ENCODE measurements around the gene RFC3. TPM values are rescaled to one million over a fixed set of nuclear protein-coding genes. Genes with fewer than 3 reads are reported as not detected.
A peak's percentile ranks its signal among the peaks of the same experiment; 100 is the strongest.
"Not testable (repeated sequence)": the region's sequence is repeated elsewhere in the genome, so short reads cannot be mapped to it uniquely, and the experiment has no call there.

The RFC3 gene
- 10 to 100 TPM in 1 of 6 donors, 1 to 10 TPM in 5; 6.7 to 10.9 (median 8.0) TPM for polyA plus RNA-seq (ENCODE audit: low read depth in 6 of 6)

- no peaks in the 10 kb centered on the region for H3K9me3 Mint-ChIP-seq
- DNase-seq (peak; percentile 84), ATAC-seq (ENCODE audit: low read depth in 2 of 2) (peak; percentile 94 to 95)
- peak within 1 kb of the TSS; percentile 93 to 98 (median 96) for H3K4me3 Mint-ChIP-seq
- peaks cover 4 to 8% of the 10 kb centered on the region in 2 donors for H3K36me3 Mint-ChIP-seq
- H3K27ac Mint-ChIP-seq, result peak within 1 kb of the TSS; percentile 90 to 98 (median 96)
- H3K4me1 Mint-ChIP-seq, result peaks cover 12 to 21% (median 14%) of the 10 kb centered on the region in 3 donors
- H3K27me3 Mint-ChIP-seq, result peaks cover 0 to 10% (median 0%) of the 10 kb centered on the region in 3 donors
These were observed at the start of gene RFC3 for GRCh38 chr13:33817901-33818706. Gene RFC3 (plus strand): TSS chr13:33818149. CDS start chr13:33818179, 30 bp downstream.

- no peaks in the 10 kb centered on the region for H3K36me3 Mint-ChIP-seq
- no peak for ATAC-seq (ENCODE audit: low read depth in 2 of 2)
- no peaks in the 10 kb centered on the region for H3K4me1 Mint-ChIP-seq
- H3K27ac Mint-ChIP-seq, result no peak overlapping the region
- DNase-seq, result no peak
- H3K27me3 Mint-ChIP-seq, result peaks cover 5 to 17% (median 10%) of the 10 kb centered on the region in 3 donors
- H3K4me3 Mint-ChIP-seq, result no peak overlapping the region
- H3K9me3 Mint-ChIP-seq, result peaks cover 0 to 5% (median 0%) of the 10 kb centered on the region in 7 donors
These were observed 46.7 kb upstream of the RFC3 start for GRCh38 chr13:33771296-33771695.

GRCh38 chr13:33773790-33774462 lies 44.0 kb upstream of the RFC3 start:
- H3K27ac Mint-ChIP-seq, result no peak overlapping the region
- no peak overlapping the region for H3K4me3 Mint-ChIP-seq
- peaks cover 0 to 7% (median 5%) of the 10 kb centered on the region in 3 donors for H3K27me3 Mint-ChIP-seq
- H3K4me1 Mint-ChIP-seq, result no peaks in the 10 kb centered on the region
- H3K9me3 Mint-ChIP-seq, result no peaks in the 10 kb centered on the region
- ATAC-seq (ENCODE audit: low read depth in 2 of 2) (no peak), DNase-seq (no peak)
- H3K36me3 Mint-ChIP-seq, result no peaks in the 10 kb centered on the region

GRCh38 chr13:33775339-33776108 lies 42.4 kb upstream of the RFC3 start:
- ATAC-seq (ENCODE audit: low read depth in 2 of 2) (no peak), DNase-seq (no peak)
- peaks cover 0 to under 1% (median 0%) of the 10 kb centered on the region in 7 donors for H3K9me3 Mint-ChIP-seq
- peak overlapping the region in 1 of 6 donors; percentile 23 for H3K27ac Mint-ChIP-seq
- peaks cover 0 to 9% (median 7%) of the 10 kb centered on the region in 3 donors for H3K27me3 Mint-ChIP-seq
- no peak overlapping the region for H3K4me3 Mint-ChIP-seq
- no peaks in the 10 kb centered on the region for H3K4me1 Mint-ChIP-seq
- H3K36me3 Mint-ChIP-seq, result no peaks in the 10 kb centered on the region

DNA sequence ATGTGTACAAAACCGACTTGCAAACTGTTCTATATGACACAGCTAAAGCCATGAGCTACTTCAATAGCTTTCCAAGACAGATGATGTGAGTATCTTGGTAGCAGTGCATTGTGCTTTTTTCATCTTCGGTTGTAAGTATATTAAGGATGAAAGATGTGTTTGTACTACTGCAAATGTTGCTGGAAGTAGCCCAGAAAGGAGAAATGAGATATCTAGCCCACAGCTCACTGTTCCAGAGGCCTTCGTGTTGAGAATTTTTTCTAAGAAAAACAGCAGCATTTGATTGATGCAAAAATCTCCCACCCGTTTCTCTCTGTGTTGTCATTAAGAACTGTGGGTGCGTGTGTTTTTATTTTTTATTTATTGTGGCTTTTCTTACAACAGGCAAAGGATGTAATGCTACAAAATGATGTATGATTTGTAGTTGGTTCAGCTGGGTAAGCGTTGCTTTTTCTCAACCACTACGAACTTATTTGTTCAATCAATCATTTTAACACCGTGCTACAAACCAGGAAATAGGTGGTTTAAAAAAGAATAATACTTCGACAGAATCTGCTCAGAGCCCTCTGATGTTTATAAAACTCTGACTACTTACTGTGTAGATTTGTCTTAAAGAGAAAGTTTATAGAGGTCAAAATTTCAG lies 41.6 kb upstream of the RFC3 start:
- Mint-ChIP-seq H3K36me3 (no peaks in the 10 kb centered on the region), H3K9me3 (peaks cover 0 to 3% (median 1%) of the 10 kb centered on the region in 7 donors), H3K27ac (no peak overlapping the region), H3K4me3 (no peak overlapping the region), H3K27me3 (peaks cover 0 to 9% (median 7%) of the 10 kb centered on the region in 3 donors), H3K4me1 (no peaks in the 10 kb centered on the region)
- DNase-seq (no peak), ATAC-seq (ENCODE audit: low read depth in 2 of 2) (no peak)

DNA sequence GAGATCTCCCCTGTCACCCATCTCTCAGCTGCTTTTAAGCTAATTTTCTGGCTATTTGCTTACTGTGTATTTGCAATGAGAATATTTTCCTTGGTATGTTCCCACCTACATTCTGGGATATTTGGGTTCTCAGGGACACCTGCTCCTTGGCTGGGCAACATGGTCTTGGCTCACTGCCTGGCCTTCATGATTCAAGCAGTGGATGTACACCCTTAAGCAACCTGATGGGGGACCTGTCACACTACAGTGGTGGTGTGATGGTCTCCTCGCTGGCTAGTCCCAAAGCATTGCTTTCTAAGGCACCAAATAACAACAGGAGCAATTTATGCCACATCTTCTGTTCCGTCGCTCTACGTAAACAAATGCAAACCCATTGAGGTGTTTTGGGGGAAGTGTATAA lies 35.3 kb upstream of the RFC3 start:
- ATAC-seq (ENCODE audit: low read depth in 2 of 2), result no peak
- peaks cover 2 to 13% (median 4%) of the 10 kb centered on the region in 7 donors for H3K9me3 Mint-ChIP-seq
- no peak for DNase-seq
- H3K4me1 Mint-ChIP-seq, result peaks cover 0 to 12% (median 2%) of the 10 kb centered on the region in 3 donors
- H3K27me3 Mint-ChIP-seq, result peaks cover 0 to 16% (median 12%) of the 10 kb centered on the region in 3 donors
- peaks cover 5 to 7% of the 10 kb centered on the region in 2 donors for H3K36me3 Mint-ChIP-seq
- no peak overlapping the region for H3K4me3 Mint-ChIP-seq
- no peak overlapping the region for H3K27ac Mint-ChIP-seq

GRCh38 chr13:33783212-33783611 lies 34.7 kb upstream of the RFC3 start:
- not testable (repeated sequence) for H3K27ac Mint-ChIP-seq; H3K36me3 Mint-ChIP-seq; DNase-seq; ATAC-seq (ENCODE audit: low read depth in 2 of 2)
- Mint-ChIP-seq H3K9me3 (peaks cover 2 to 13% (median 4%) of the 10 kb centered on the region in 7 donors), H3K4me3 (peak overlapping the region in 1 of 8 donors; percentile 67), H3K4me1 (peaks cover 0 to 16% (median 5%) of the 10 kb centered on the region in 3 donors), H3K27me3 (peaks cover 0 to 15% (median 12%) of the 10 kb centered on the region in 3 donors)

GRCh38 chr13:33784738-33785137 lies 33.2 kb upstream of the RFC3 start:
- Mint-ChIP-seq H3K27ac (no peak overlapping the region), H3K4me1 (peaks cover 0 to 16% (median 5%) of the 10 kb centered on the region in 3 donors), H3K9me3 (peaks cover 2 to 13% (median 4%) of the 10 kb centered on the region in 7 donors), H3K27me3 (peaks cover 0 to 8% (median 7%) of the 10 kb centered on the region in 3 donors), H3K36me3 (peaks cover 5 to 7% of the 10 kb centered on the region in 2 donors), H3K4me3 (no peak overlapping the region)
- ATAC-seq (ENCODE audit: low read depth in 2 of 2) (no peak), DNase-seq (no peak)

DNA sequence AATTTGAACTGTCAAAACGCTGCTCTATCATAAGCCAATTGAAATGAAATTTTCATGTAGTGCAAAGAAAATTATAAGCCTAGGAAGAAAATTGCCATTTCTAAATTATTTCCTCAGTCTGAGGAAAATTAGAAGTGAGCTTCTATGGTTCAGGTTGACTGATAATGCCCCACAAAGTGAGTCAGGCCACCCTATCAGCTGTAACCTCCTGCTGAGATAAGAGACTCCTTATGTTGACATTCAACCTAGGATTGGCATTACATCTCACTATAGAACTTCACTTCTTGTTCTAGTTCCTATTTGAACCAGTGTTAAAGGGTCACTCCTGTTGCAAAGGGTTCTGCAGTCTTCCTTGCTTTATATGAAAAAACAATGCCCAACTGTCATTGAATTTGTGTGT lies 32.6 kb upstream of the RFC3 start:
- H3K4me1 Mint-ChIP-seq, result peaks cover 0 to 16% (median 5%) of the 10 kb centered on the region in 3 donors
- peak overlapping the region in 1 of 6 donors; percentile 69 for H3K27ac Mint-ChIP-seq
- no peak for ATAC-seq (ENCODE audit: low read depth in 2 of 2)

GRCh38 chr13:33787051-33787591 lies 30.8 kb upstream of the RFC3 start:
- peak; percentile 3 for DNase-seq

More for the DNA sequence above, 32.6 kb upstream of the RFC3 start:
- DNase-seq, result no peak
- H3K27me3 Mint-ChIP-seq, result peaks cover 0 to 8% (median 7%) of the 10 kb centered on the region in 3 donors
- peak overlapping the region in 1 of 8 donors; percentile 15 for H3K4me3 Mint-ChIP-seq
- H3K36me3 Mint-ChIP-seq, result peaks cover 5 to 7% of the 10 kb centered on the region in 2 donors
- H3K9me3 Mint-ChIP-seq, result peaks cover 2 to 13% (median 4%) of the 10 kb centered on the region in 7 donors

GRCh38 chr13:33789066-33789606 lies 28.8 kb upstream of the RFC3 start:
- Mint-ChIP-seq H3K27me3 (peaks cover 0 to 8% (median 4%) of the 10 kb centered on the region in 3 donors), H3K4me3 (no peak overlapping the region), H3K9me3 (peaks cover 4 to 23% (median 5%) of the 10 kb centered on the region in 7 donors), H3K36me3 (peaks cover 5 to 7% of the 10 kb centered on the region in 2 donors), H3K4me1 (peaks cover 0 to 16% (median 5%) of the 10 kb centered on the region in 3 donors), H3K27ac (no peak overlapping the region)
- DNase-seq, result no peak
- no peak for ATAC-seq (ENCODE audit: low read depth in 2 of 2)

More at GRCh38 chr13:33787051-33787591, 30.8 kb upstream of the RFC3 start:
- Mint-ChIP-seq H3K4me1 (peaks cover 0 to 16% (median 5%) of the 10 kb centered on the region in 3 donors), H3K27me3 (peaks cover 0 to 8% (median 4%) of the 10 kb centered on the region in 3 donors), H3K36me3 (peaks cover 5 to 7% of the 10 kb centered on the region in 2 donors), H3K9me3 (peaks cover 4 to 18% (median 4%) of the 10 kb centered on the region in 7 donors), H3K27ac (peak overlapping the region in 2 of 6 donors; percentile 22 to 49), H3K4me3 (peak overlapping the region; percentile 66 to 86 (median 79))
- ATAC-seq (ENCODE audit: low read depth in 2 of 2), result peak; percentile 10 to 51

- no peak for ATAC-seq (ENCODE audit: low read depth in 2 of 2)
These were observed 28.2 kb upstream of the RFC3 start for GRCh38 chr13:33789739-33790138.

More at GRCh38 chr13:33789739-33790138, 28.2 kb upstream of the RFC3 start:
- no peak for DNase-seq
- Mint-ChIP-seq H3K9me3 (peaks cover under 1 to 19% (median 3%) of the 10 kb centered on the region in 7 donors), H3K4me3 (no peak overlapping the region), H3K36me3 (peaks cover under 1 to 2% of the 10 kb centered on the region in 2 donors), H3K27ac (no peak overlapping the region), H3K27me3 (peaks cover 0 to 2% (median under 1%) of the 10 kb centered on the region in 3 donors), H3K4me1 (peaks cover 0 to 16% (median 5%) of the 10 kb centered on the region in 3 donors)
